SK-N-SH (cell line): ENCODE results near the gene MLXIP.

Experiments used
- FOXJ3 ChIP-seq: sonication (generic); formaldehyde crosslinking; IDR thresholded peaks from 2 replicates; pipeline ENCODE4 v1.5.1; 2020; ENCODE audit warnings: mild to moderate bottlenecking, missing genetic modification reagents
- RFX5 ChIP-seq: IDR thresholded peaks from 2 replicates; pipeline ENCODE4 v1.6.1; 2012; ENCODE audit warnings: mild to moderate bottlenecking, improper control_type of control experiment, low read length

DNA sequence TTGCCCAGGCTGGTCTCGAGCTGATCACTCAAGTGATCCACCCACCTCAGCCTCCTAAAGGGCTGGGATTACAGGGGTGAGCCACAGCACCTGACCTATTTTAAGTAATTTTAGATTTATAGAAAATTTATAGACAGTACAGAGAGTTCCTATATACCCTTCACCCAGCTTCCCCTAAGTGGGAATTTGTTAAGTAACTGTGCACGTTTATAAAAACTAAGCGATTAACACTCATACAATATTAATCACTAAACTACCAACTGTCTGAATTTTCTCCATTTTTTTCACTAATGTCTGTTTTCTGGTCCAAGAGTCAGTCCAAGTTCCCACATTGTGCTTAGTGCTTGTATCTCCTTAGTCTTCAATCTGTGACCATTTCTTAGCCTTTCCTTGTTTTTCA lies 89.9 kb downstream of the MLXIP start:
- TF ChIP-seq FOXJ3 (CRISPR knock-in tag) (no peak), RFX5 (no peak)
